ENCODE results near the gene ITGA6.

Gene ITGA6

GRCh38 chr2:172462849-172463381 lies 35.5 kb downstream of the ITGA6 start:
- no peak for TF ChIP-seq CTCF (IDR thresholded peaks at IDR 0.05)

GRCh38 chr2:172464400-172465129 lies 37.2 kb downstream of the ITGA6 start:
- no peak for TF ChIP-seq CTCF (IDR thresholded peaks at IDR 0.05)

GRCh38 chr2:172465417-172466334 lies 38.3 kb downstream of the ITGA6 start:
- peak; percentile 87 for TF ChIP-seq CTCF (IDR thresholded peaks at IDR 0.05)

GRCh38 chr2:172467382-172467781 lies 40.0 kb downstream of the ITGA6 start:
- no peak for TF ChIP-seq CTCF (IDR thresholded peaks at IDR 0.05)

GRCh38 chr2:172470958-172471922 lies 43.9 kb downstream of the ITGA6 start:
- TF ChIP-seq CTCF (IDR thresholded peaks at IDR 0.05): no peak

- no peak for TF ChIP-seq CTCF (IDR thresholded peaks at IDR 0.05)
Observed at GRCh38 chr2:172472446-172473033, 45.2 kb downstream of the ITGA6 start.

Measured in LNCAP (cell line).